ENCODE measurements around the gene PCDH8. TPM values are rescaled to one million over a fixed set of nuclear protein-coding genes. Genes with fewer than 3 reads are reported as not detected.

PCDH8 gene
- total and polyA plus RNA-seq, 2 of the 13 experiments (the other 11 are each of a cell fraction or from before 2014, with no cell fraction given) = not detected

DNA sequence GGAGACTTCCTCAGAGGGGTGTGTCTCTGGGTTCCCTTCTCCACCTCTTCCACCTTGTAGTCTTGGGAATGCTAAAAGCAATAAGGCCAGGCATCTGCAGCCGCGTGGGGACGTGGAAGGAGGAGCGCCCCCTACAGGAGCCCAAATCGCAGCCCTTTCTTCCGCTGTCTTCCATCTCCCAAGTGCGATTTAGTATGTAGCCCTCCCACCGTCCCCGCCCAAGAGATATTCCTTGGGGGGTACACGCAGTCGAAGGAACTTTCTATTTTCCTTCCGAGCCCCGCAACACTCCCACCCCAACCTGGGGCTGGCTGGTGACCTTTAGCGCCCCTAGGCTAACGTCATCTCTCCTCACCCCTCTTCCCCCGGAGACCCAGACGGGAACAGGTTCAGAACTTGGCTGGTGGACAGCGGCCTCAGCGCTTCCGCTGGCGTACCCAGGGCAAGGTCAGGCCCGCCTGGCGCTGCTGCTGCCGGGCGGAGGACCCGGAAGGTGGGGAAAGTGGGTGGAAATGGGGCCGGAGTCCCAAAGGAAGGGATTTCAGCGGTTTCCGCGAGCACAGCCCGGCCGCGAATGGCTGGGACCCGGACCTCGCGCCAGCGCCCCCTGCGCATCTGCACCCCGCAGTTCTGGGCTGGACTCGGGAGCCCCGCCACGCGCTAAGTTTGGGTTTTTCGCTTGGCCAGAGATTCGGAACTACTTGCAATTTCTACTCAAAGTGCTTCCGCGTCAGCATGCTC is 2.1 kb upstream of the PCDH8 start (continued):
- TF ChIP-seq, protein P1, sequence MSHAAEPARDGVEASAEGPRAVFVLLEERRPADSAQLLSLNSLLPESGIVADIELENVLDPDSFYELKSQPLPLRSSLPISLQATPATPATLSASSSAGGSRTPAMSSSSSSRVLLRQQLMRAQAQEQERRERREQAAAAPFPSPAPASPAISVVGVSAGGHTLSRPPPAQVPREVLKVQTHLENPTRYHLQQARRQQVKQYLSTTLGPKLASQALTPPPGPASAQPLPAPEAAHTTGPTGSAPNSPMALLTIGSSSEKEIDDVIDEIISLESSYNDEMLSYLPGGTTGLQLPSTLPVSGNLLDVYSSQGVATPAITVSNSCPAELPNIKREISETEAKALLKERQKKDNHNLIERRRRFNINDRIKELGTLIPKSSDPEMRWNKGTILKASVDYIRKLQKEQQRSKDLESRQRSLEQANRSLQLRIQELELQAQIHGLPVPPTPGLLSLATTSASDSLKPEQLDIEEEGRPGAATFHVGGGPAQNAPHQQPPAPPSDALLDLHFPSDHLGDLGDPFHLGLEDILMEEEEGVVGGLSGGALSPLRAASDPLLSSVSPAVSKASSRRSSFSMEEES (CRISPR knock-in tag; IDR thresholded peaks at IDR 0.05) = peak; percentile 82
- TF ChIP-seq, protein P2, sequence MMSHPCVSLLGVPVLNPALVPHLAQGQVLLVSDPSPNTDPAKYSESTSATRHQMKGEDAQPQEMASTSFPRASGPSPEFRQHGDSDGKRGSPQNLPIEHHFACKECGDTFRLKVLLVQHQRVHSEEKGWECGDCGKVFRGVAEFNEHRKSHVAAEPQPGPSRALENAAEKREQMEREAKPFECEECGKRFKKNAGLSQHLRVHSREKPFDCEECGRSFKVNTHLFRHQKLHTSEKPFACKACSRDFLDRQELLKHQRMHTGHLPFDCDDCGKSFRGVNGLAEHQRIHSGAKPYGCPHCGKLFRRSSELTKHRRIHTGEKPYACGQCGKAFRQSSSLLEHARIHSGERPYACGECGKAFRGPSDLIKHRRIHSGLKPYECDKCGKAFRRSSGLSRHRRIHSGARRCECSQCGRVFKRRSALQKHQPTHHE (CRISPR knock-in tag; IDR thresholded peaks at IDR 0.05; ENCODE audit: borderline replicate concordance) = 0 out of 2 replicates have a peak, but pooled peaks have one; percentile 60
- TF ChIP-seq ZFYVE20 (CRISPR knock-in tag; IDR thresholded peaks at IDR 0.05; ENCODE audit: borderline replicate concordance, low read depth) (no peak), ZNF232 (CRISPR knock-in tag; IDR thresholded peaks at IDR 0.05; ENCODE audit: borderline replicate concordance) (peak; percentile 73; the same call in 1 of the 2 replicates), ZNF607 (CRISPR knock-in tag; IDR thresholded peaks at IDR 0.05; ENCODE audit: borderline replicate concordance) (peak; percentile 94), CENPT (CRISPR knock-in tag; IDR thresholded peaks at IDR 0.05; ENCODE audit: low read depth) (peak; percentile 69; the same call in 1 of the 2 replicates), ZNF891 (CRISPR knock-in tag; IDR thresholded peaks at IDR 0.05) (peak; percentile 85), ZNF547 (CRISPR knock-in tag; IDR thresholded peaks at IDR 0.05) (peak; percentile 50; the same call in 1 of the 2 replicates), ZFP90 (CRISPR knock-in tag; IDR thresholded peaks at IDR 0.05; ENCODE audit: borderline replicate concordance) (0 out of 2 replicates have a peak, but pooled peaks have one; percentile 45), ARHGAP35 (CRISPR knock-in tag; IDR thresholded peaks at IDR 0.05; ENCODE audit: borderline replicate concordance) (peak; percentile 63; the same call in 1 of the 2 replicates), ZNF841 (CRISPR knock-in tag; IDR thresholded peaks at IDR 0.05; ENCODE audit: borderline replicate concordance) (peak; percentile 87; the same call in 1 of the 2 replicates), MEIS2 (CRISPR knock-in tag; IDR thresholded peaks at IDR 0.05) (peak; percentile 76)
- TF ChIP-seq, protein P3, sequence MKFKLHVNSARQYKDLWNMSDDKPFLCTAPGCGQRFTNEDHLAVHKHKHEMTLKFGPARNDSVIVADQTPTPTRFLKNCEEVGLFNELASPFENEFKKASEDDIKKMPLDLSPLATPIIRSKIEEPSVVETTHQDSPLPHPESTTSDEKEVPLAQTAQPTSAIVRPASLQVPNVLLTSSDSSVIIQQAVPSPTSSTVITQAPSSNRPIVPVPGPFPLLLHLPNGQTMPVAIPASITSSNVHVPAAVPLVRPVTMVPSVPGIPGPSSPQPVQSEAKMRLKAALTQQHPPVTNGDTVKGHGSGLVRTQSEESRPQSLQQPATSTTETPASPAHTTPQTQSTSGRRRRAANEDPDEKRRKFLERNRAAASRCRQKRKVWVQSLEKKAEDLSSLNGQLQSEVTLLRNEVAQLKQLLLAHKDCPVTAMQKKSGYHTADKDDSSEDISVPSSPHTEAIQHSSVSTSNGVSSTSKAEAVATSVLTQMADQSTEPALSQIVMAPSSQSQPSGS (CRISPR knock-in tag; IDR thresholded peaks at IDR 0.05) = peak; percentile 70
- TF ChIP-seq, protein P4, sequence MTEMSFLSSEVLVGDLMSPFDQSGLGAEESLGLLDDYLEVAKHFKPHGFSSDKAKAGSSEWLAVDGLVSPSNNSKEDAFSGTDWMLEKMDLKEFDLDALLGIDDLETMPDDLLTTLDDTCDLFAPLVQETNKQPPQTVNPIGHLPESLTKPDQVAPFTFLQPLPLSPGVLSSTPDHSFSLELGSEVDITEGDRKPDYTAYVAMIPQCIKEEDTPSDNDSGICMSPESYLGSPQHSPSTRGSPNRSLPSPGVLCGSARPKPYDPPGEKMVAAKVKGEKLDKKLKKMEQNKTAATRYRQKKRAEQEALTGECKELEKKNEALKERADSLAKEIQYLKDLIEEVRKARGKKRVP (CRISPR knock-in tag; IDR thresholded peaks at IDR 0.05) = peak in 1 of 2 experiments; percentile 76; a peak in 2 of 4 replicates
- TF ChIP-seq, protein P5, sequence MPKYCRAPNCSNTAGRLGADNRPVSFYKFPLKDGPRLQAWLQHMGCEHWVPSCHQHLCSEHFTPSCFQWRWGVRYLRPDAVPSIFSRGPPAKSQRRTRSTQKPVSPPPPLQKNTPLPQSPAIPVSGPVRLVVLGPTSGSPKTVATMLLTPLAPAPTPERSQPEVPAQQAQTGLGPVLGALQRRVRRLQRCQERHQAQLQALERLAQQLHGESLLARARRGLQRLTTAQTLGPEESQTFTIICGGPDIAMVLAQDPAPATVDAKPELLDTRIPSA (CRISPR knock-in tag; IDR thresholded peaks at IDR 0.05; ENCODE audit: borderline replicate concordance) = no peak
- TF ChIP-seq, protein P6, sequence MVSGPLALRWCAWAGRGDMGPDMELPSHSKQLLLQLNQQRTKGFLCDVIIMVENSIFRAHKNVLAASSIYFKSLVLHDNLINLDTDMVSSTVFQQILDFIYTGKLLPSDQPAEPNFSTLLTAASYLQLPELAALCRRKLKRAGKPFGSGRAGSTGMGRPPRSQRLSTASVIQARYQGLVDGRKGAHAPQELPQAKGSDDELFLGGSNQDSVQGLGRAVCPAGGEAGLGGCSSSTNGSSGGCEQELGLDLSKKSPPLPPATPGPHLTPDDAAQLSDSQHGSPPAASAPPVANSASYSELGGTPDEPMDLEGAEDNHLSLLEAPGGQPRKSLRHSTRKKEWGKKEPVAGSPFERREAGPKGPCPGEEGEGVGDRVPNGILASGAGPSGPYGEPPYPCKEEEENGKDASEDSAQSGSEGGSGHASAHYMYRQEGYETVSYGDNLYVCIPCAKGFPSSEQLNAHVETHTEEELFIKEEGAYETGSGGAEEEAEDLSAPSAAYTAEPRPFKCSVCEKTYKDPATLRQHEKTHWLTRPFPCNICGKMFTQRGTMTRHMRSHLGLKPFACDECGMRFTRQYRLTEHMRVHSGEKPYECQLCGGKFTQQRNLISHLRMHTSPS (CRISPR knock-in tag; IDR thresholded peaks at IDR 0.05; ENCODE audit: low read depth) = 0 out of 2 replicates have a peak, but pooled peaks have one; percentile 24
- TF ChIP-seq, protein P7, sequence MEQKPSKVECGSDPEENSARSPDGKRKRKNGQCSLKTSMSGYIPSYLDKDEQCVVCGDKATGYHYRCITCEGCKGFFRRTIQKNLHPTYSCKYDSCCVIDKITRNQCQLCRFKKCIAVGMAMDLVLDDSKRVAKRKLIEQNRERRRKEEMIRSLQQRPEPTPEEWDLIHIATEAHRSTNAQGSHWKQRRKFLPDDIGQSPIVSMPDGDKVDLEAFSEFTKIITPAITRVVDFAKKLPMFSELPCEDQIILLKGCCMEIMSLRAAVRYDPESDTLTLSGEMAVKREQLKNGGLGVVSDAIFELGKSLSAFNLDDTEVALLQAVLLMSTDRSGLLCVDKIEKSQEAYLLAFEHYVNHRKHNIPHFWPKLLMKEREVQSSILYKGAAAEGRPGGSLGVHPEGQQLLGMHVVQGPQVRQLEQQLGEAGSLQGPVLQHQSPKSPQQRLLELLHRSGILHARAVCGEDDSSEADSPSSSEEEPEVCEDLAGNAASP (CRISPR knock-in tag; IDR thresholded peaks at IDR 0.05; ENCODE audit: borderline replicate concordance) = peak; percentile 74
